GM12874 (cell line): Measurements from ENCODE around the gene ZFAND5.

ENCODE experiments used
- TF ChIP-seq, protein P1 (sequence below): IDR thresholded peaks from 2 replicates; pipeline ENCODE4 v1.5.1; 2011; ENCODE audit warnings: low read depth, mild to moderate bottlenecking, control low read depth, low read length, moderate library complexity; ENCODE audit not compliant: insufficient read depth

The ZFAND5 gene

DNA sequence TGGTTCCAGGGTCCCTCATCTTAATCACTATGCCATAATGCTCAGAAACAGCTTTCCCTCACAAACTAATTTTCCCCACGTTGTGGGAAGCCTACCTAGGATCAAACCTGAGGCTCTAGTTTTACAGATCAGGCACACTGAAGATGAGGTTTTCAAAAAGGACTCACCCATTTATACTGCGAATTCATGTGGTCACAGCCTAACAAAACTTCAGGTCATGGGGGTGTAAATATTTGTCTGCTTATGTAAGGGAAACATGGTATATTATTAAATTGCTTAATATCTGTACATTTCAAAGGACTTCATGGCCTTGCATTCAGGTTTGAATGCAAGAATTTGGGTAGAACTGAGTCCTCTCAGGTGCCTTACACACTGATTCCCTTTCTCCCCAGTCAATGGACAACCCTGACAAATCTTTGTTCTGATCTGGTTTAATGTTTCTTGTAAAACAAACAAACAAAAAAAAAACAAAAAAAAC is 12.1 kb downstream of the ZFAND5 start:
- TF ChIP-seq, protein P1, sequence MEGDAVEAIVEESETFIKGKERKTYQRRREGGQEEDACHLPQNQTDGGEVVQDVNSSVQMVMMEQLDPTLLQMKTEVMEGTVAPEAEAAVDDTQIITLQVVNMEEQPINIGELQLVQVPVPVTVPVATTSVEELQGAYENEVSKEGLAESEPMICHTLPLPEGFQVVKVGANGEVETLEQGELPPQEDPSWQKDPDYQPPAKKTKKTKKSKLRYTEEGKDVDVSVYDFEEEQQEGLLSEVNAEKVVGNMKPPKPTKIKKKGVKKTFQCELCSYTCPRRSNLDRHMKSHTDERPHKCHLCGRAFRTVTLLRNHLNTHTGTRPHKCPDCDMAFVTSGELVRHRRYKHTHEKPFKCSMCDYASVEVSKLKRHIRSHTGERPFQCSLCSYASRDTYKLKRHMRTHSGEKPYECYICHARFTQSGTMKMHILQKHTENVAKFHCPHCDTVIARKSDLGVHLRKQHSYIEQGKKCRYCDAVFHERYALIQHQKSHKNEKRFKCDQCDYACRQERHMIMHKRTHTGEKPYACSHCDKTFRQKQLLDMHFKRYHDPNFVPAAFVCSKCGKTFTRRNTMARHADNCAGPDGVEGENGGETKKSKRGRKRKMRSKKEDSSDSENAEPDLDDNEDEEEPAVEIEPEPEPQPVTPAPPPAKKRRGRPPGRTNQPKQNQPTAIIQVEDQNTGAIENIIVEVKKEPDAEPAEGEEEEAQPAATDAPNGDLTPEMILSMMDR: no peak

DNA sequence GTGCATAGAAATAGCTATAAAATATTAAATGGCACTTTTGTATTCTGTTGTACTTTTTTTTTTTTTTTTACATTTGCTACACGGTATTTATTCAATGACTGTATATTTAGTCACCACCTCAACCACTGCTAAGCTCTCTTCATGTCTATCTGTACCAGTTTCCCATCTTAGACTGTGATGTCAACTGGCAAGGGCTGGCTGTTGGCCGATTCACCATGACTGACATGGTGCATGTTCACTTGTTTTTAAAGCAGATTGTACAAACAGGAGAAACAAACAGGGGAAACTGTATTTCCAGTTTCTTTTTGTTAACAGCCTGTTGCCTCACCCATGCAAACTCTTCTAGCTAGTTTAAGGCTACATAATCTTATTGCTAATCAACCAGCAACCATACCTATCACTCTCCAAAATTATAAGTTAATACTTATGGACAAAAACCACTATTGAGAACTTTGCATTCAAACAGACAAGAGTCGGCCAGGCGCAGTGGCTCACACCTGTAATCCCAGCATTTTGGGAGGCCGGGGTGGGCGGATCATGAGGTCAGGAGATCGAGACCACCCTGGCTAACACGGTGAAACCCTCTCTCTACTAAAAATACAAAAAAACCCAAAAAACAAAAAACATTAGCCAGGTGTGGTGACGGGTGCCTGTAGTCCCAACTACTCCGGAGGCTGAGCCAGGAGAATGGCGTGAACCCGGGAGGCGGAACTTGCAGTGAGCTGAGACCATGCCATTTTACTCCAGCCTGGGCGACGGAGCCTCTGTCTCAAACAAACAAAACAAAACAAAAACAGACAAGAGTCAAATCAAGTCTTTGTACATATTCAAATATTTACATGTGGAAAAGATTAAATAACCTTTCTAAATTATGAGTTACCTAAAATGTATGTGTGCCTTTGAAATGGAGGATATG is 13.2 kb downstream of the ZFAND5 start:
- TF ChIP-seq, protein P1: no peak

DNA sequence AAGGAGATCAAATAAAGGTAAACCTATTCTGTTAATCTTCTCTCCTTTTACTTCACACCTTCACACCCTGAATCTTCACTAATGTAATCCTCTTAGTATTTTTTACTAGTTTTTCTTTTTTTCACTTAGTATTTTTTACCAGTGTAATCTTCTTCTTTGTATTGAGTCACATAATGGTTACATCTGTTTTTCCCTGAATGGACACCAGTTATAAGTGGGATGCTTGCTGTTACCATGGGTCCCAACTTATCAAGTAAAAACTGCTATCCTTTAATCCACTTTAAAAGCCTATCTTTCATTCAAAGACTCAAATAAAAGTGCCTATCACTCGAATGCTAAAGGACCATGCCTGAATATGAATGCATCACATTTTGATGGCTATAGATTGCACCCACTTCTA is 15.1 kb downstream of the ZFAND5 start:
- TF ChIP-seq, protein P1: no peak

DNA sequence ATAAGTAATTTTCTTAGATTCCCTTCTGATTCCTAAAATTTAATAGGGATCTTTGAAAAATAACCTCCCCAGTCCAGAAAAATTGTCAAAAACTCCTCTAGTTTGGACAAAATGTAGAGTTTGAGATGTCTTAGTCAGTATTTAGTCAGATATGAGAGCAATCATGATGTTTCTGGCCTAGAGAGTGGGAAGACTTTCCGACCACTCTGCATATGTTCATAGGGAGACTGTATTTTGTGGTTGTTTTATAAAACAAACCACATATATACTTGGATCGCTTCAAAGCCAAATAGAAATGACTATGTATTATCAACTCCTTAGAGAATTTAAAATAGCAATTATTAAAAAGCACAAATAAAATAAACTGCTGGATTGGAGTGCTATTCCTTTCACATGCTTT is 15.8 kb downstream of the ZFAND5 start:
- TF ChIP-seq, protein P1: no peak

DNA sequence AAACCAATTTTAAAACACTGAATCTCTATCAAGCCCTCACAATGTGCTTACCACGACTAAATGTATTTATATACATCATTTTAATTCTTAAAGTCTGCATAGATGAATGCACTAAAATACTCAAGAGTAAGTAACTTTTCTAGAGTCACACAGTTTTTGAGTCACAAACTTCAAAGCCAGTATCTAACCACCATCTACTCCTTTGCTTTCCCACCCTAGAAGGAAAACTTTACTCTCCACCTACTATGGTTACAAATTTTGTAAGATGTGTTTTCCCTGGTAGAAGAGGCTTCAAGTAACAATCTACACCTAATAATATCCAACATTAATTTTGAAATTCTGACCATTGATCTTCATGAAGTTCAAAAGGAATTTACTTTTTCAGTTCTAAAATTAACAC is 18.7 kb downstream of the ZFAND5 start:
- TF ChIP-seq, protein P1: no peak

DNA sequence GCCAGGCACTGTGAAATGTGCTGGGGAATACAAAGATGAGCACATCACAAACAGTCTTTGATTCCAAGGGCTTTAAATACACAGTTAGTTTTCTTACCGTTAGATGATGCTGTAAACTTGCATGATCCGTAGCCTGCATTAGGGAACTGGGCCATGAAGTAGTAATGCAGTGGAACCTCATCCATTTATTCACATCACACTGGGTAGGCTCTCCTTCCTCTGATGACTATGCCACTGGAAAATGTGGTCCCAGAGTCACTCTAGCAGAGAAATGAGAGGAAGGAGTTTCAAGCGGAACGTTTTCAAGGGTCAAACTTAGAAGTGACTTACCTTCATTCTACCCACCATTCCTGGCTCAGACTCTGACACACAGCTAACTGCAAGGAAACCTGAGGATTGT is 26.4 kb downstream of the ZFAND5 start:
- TF ChIP-seq, protein P1: no peak

DNA sequence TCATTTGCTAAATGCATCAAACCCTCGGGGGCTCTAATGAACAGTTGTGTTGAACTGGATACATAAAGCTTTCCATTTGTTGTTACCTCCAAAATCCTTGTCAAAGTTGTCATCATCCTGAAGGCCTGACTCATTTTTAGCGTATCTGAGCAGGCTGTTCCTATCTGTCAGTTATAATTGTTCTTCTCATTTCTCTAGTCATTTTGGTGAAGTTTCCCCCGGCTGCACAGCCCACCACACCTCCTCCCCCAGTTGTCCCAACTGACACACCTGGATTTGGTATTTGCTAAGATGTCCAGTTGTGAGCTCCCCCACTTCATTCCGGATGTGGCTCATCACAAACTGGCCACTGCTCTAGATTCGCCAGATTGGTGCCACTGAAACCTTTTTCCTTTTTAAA is 27.7 kb downstream of the ZFAND5 start:
- TF ChIP-seq, protein P1: no peak
